ENCODE measurements around the gene ASPRV1. TPM values are rescaled to one million over a fixed set of nuclear protein-coding genes. Genes with fewer than 3 reads are reported as not detected.
A peak's percentile ranks its signal among the peaks of the same experiment; 100 is the strongest.

Gene ASPRV1
- total RNA-seq, 1 donor from 2014 or later = 0.08 TPM

- DNase-seq (ENCODE audit: low read depth) = no peak
- no peak for TF ChIP-seq CTCF (IDR thresholded peaks at IDR 0.05; ENCODE audit: insufficient read depth, low read length, poor library complexity, severe bottlenecking)
- Histone ChIP-seq H3K36me3 (ENCODE audit: control insufficient read depth, insufficient read depth, low read length) (peaks cover 6% of the 10 kb centered on the region), H3K27me3 (ENCODE audit: control insufficient read depth, insufficient read depth, low read length) (no peaks in the 10 kb centered on the region), H3K4me3 (ENCODE audit: low read depth, low read length) (no peak overlapping the region)
Observed at GRCh38 chr2:69936906-69937305, 24.5 kb downstream of the ASPRV1 start.

GRCh38 chr2:69935011-69935410 lies 26.4 kb downstream of the ASPRV1 start:
- Histone ChIP-seq H3K4me3 (ENCODE audit: low read depth, low read length) (no peak overlapping the region), H3K36me3 (ENCODE audit: control insufficient read depth, insufficient read depth, low read length) (peaks cover 6% of the 10 kb centered on the region), H3K27me3 (ENCODE audit: control insufficient read depth, insufficient read depth, low read length) (no peaks in the 10 kb centered on the region)
- TF ChIP-seq CTCF (IDR thresholded peaks at IDR 0.05; ENCODE audit: insufficient read depth, low read length, poor library complexity, severe bottlenecking) = no peak
- no peak for DNase-seq (ENCODE audit: low read depth)

- DNase-seq (ENCODE audit: low read depth) = no peak
- H3K27me3 ChIP-seq (ENCODE audit: control insufficient read depth, insufficient read depth, low read length) = no peaks in the 10 kb centered on the region
- peaks cover 6% of the 10 kb centered on the region for H3K36me3 ChIP-seq (ENCODE audit: control insufficient read depth, insufficient read depth, low read length)
- TF ChIP-seq CTCF (IDR thresholded peaks at IDR 0.05; ENCODE audit: insufficient read depth, low read length, poor library complexity, severe bottlenecking) = no peak
- H3K4me3 ChIP-seq (ENCODE audit: low read depth, low read length) = no peak overlapping the region
Observed at GRCh38 chr2:69934614-69934908, 26.9 kb downstream of the ASPRV1 start.

GRCh38 chr2:69933839-69934613 lies 27.4 kb downstream of the ASPRV1 start:
- Histone ChIP-seq H3K4me3 (ENCODE audit: low read depth, low read length) (no peak overlapping the region), H3K36me3 (ENCODE audit: control insufficient read depth, insufficient read depth, low read length) (peaks cover 6% of the 10 kb centered on the region), H3K27me3 (ENCODE audit: control insufficient read depth, insufficient read depth, low read length) (no peaks in the 10 kb centered on the region)
- peak; percentile 48 for DNase-seq (ENCODE audit: low read depth)
- no peak for TF ChIP-seq CTCF (IDR thresholded peaks at IDR 0.05; ENCODE audit: insufficient read depth, low read length, poor library complexity, severe bottlenecking)

- H3K36me3 ChIP-seq (ENCODE audit: control insufficient read depth, insufficient read depth, low read length) = peaks cover 4% of the 10 kb centered on the region
- no peak overlapping the region for H3K4me3 ChIP-seq (ENCODE audit: low read depth, low read length)
- DNase-seq (ENCODE audit: low read depth) = no peak
- H3K27me3 ChIP-seq (ENCODE audit: control insufficient read depth, insufficient read depth, low read length) = no peaks in the 10 kb centered on the region
- no peak for TF ChIP-seq CTCF (IDR thresholded peaks at IDR 0.05; ENCODE audit: insufficient read depth, low read length, poor library complexity, severe bottlenecking)
Observed at GRCh38 chr2:69933254-69933828, 28.1 kb downstream of the ASPRV1 start.

- TF ChIP-seq CTCF (IDR thresholded peaks at IDR 0.05; ENCODE audit: insufficient read depth, low read length, poor library complexity, severe bottlenecking) = no peak
- no peak for DNase-seq (ENCODE audit: low read depth)
- H3K36me3 ChIP-seq (ENCODE audit: control insufficient read depth, insufficient read depth, low read length) = peaks cover 4% of the 10 kb centered on the region
- no peaks in the 10 kb centered on the region for H3K27me3 ChIP-seq (ENCODE audit: control insufficient read depth, insufficient read depth, low read length)
- no peak overlapping the region for H3K4me3 ChIP-seq (ENCODE audit: low read depth, low read length)
Observed at GRCh38 chr2:69932596-69932922, 28.9 kb downstream of the ASPRV1 start.

Measured in kidney epithelial cell (primary cell).